Sigmoid colon (tissue), 7 donors: ENCODE data around the gene DCUN1D2. TPM values are rescaled to one million over a fixed set of nuclear protein-coding genes. Genes with fewer than 3 reads are reported as not detected.

Experiments
- DNase-seq: peaks from one replicate; pipeline ENCODE4 v3.0.0-alpha.2; 2019
- H3K27ac ChIP-seq, 4 donors: fragments of 200-600 bp; sonication (generic); one replicate each; pipeline ENCODE4 v1.5.1; 2016 to 2019; ENCODE audit warnings: mild to moderate bottlenecking in 1 of 4
- H3K27me3 ChIP-seq, 3 donors: fragments of 200-600 bp; sonication (generic); one replicate each; pipeline ENCODE4 v1.5.1; 2019; ENCODE audit warnings: mild to moderate bottlenecking in 1 of 3
- H3K36me3 ChIP-seq, 4 donors: fragments of 200-600 bp; sonication (generic); one replicate each; pipeline ENCODE4 v1.5.1; 2016 to 2019
- H3K4me1 ChIP-seq, 4 donors: fragments of 200-600 bp; sonication (generic); one replicate each; pipeline ENCODE4 v1.5.1; 2017 to 2019
- H3K4me3 ChIP-seq, 4 donors: fragments of 200-600 bp; sonication (generic); one replicate each; pipeline ENCODE4 v1.5.1; 2017 to 2019; ENCODE audit warnings: mild to moderate bottlenecking in 2 of 4, moderate library complexity in 1 of 4
- H3K9me3 ChIP-seq, 4 donors: fragments of 200-600 bp in 3 of 4; sonication (generic) in 3 of 4; one replicate each; pipeline versions ENCODE4 v1.5.1 to v1.6.1; 2013 to 2019
- EP300 ChIP-seq, 4 donors: sonication (generic); formaldehyde crosslinking; IDR thresholded peaks; one replicate each; pipeline ENCODE4 v1.6.1; 2017; ENCODE audit warnings: antibody characterized with exemption in 4 of 4
- POLR2A ChIP-seq, 2 donors: fragments of 450-650 bp; IDR thresholded peaks; one replicate each; pipeline ENCODE4 v1.6.1; 2016; ENCODE audit warnings: antibody characterized with exemption in 2 of 2, mild to moderate bottlenecking in 2 of 2, moderate library complexity in 2 of 2
- POLR2AphosphoS5 ChIP-seq, 4 donors: sonication (generic); formaldehyde crosslinking; IDR thresholded peaks; one replicate each; pipeline ENCODE4 v1.6.1; 2017; ENCODE audit warnings: antibody characterized with exemption in 4 of 4
- WGBS, 2 donors: extraction: QIAGEN DNeasy Blood & Tissue Kit; methylation state at CpG; one replicate each; pipeline ENCODE4 v1.1.7; 2013; 5-methylcytosine and 5-hydroxymethylcytosine counted together
- intact Hi-C: fragments of 100-400 bp; cut with DNase I; formaldehyde crosslinking; loops from one replicate; pipeline ENCODE4 v1.15.1; 2023
- polyA plus RNA-seq, 3 donors: library from polyadenylated mRNA; stranded (reverse); fragments of 200-250 nt; gene quantifications; one replicate each; pipeline ENCODE4 v1.2.3, GENCODE V29; 2013
- total RNA-seq, 4 donors: library from RNA; depleted of rRNA; stranded (reverse); fragments of >200 nt; gene quantifications; one replicate each; pipeline ENCODE4 v1.1.0, GENCODE V29; 2016
- TF ChIP-seq, protein P1 (sequence below), 4 experiments: fragments of 450-650 bp in 3 of 4; fragments of 200-600 bp in 1 of 4; IDR thresholded peaks; one replicate each; pipeline ENCODE4 v1.5.1; 2016 to 2019; ENCODE audit warnings: antibody characterized with exemption in 4 of 4, mild to moderate bottlenecking in 3 of 4, moderate library complexity in 2 of 4
- donor health status: healthy with polysubstance abuse.
- donor health status: Bipolar disorder and iron deficiency.
- donor health status: healthy.

Gene DCUN1D2
- total and polyA plus RNA-seq, 7 donors: 6.6 to 33.0 (median 20.6) TPM

GRCh38 chr13:113495494-113496210, 5.1 kb upstream of the DCUN1D2 start:
- Histone ChIP-seq H3K27me3 (no peaks in the 10 kb centered on the region), H3K9me3 (no peaks in the 10 kb centered on the region), H3K4me1 (peaks cover 0 to 61% (median 50%) of the 10 kb centered on the region in 4 donors), H3K36me3 (peaks cover 19 to 42% (median 25%) of the 10 kb centered on the region in 4 donors), H3K27ac (peak overlapping the region; percentile 33 to 94 (median 74)), H3K4me3 (peak overlapping the region in 3 of 4 donors; percentile 9 to 18 (median 10))
- DNase-seq: no peak
- WGBS, 2 donors: 78 to 91% methylated on average over 26 of the region's 26 CpGs
- intact Hi-C loops: no loop called here
- TF ChIP-seq, protein P1, sequence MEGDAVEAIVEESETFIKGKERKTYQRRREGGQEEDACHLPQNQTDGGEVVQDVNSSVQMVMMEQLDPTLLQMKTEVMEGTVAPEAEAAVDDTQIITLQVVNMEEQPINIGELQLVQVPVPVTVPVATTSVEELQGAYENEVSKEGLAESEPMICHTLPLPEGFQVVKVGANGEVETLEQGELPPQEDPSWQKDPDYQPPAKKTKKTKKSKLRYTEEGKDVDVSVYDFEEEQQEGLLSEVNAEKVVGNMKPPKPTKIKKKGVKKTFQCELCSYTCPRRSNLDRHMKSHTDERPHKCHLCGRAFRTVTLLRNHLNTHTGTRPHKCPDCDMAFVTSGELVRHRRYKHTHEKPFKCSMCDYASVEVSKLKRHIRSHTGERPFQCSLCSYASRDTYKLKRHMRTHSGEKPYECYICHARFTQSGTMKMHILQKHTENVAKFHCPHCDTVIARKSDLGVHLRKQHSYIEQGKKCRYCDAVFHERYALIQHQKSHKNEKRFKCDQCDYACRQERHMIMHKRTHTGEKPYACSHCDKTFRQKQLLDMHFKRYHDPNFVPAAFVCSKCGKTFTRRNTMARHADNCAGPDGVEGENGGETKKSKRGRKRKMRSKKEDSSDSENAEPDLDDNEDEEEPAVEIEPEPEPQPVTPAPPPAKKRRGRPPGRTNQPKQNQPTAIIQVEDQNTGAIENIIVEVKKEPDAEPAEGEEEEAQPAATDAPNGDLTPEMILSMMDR (IDR thresholded peaks at IDR 0.05): no peak
- no peak for TF ChIP-seq POLR2A (IDR thresholded peaks at IDR 0.05)
- TF ChIP-seq EP300 (IDR thresholded peaks at IDR 0.05): no peak
- TF ChIP-seq POLR2AphosphoS5 (IDR thresholded peaks at IDR 0.05): no peak

DNA sequence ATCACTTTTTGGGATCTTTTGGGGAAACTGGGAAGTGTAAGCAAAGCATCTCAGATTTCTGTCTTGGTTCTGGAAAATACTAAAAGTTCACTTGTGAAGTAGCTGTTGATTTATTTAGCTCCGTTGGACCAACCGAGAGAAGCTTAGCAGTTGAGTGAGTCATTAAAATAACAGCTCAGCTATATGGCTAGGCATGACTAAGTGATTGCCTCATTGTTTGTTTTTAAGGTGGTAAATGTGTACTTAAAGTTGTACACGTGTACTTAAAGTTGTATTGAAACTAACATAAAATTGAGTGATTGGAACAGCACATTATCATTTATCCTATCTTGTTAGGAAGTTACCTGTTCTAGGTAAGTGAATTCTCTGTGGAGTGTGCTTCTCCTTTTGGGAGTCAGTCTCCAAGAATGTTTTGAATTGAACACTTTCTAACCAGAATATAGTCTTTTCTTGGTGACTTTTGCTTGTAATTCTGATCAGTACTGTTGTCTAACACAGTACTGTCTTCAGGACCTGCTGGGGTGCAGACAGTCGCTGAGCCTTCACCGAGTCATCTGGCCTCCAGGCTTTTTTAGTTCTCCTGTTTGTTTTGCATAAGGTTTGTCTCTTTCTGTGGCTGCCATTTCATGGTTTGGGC, 2.9 kb upstream of the DCUN1D2 start:
- peak overlapping the region; percentile 60 to 94 (median 77) for H3K27ac ChIP-seq
- H3K4me1 ChIP-seq: peaks cover 0 to 76% (median 64%) of the 10 kb centered on the region in 4 donors
- H3K4me3 ChIP-seq: no peak overlapping the region
- no peaks in the 10 kb centered on the region for H3K27me3 ChIP-seq
- WGBS, 2 donors: 6 to 31% methylated on average over 5 of the region's 5 CpGs
- intact Hi-C loops: loop anchor here (5.0 kb wide), 2 partner anchors 39 to 286 kb away; partner anchors contain the start of genes CUL4A and PCID2
- H3K9me3 ChIP-seq: no peaks in the 10 kb centered on the region
- TF ChIP-seq POLR2A (IDR thresholded peaks at IDR 0.05): no peak
- TF ChIP-seq POLR2AphosphoS5 (IDR thresholded peaks at IDR 0.05): peak in 3 of 4 donors; percentile 29 to 69 (median 30)
- H3K36me3 ChIP-seq: peaks cover 0 to 20% (median 5%) of the 10 kb centered on the region in 4 donors
- no peak for DNase-seq

GRCh38 chr13:113491982-113492381, 1.5 kb upstream of the DCUN1D2 start:
- TF ChIP-seq, protein P1 (IDR thresholded peaks at IDR 0.05): no peak
- no peak for DNase-seq
- Histone ChIP-seq H3K4me3 (peak overlapping the region; percentile 88 to 94 (median 92)), H3K27ac (peak overlapping the region; percentile 87 to 95 (median 93)), H3K36me3 (peaks cover 0 to 8% (median 2%) of the 10 kb centered on the region in 4 donors), H3K4me1 (peaks cover 0 to 84% (median 62%) of the 10 kb centered on the region in 4 donors), H3K9me3 (no peaks in the 10 kb centered on the region), H3K27me3 (no peaks in the 10 kb centered on the region)
- intact Hi-C loops: loop anchor here (2.0 to 5.0 kb wide), 3 partner anchors 37 to 285 kb away; partner anchors contain the start of genes CUL4A and PCID2
- WGBS, 2 donors: 86 to 88% methylated on average over 9 of the region's 9 CpGs

GRCh38 chr13:113491418-113491883, 940 bp upstream of the DCUN1D2 start:
- peak in 1 of 4 donors; percentile 10 for TF ChIP-seq POLR2AphosphoS5 (IDR thresholded peaks at IDR 0.05)
- TF ChIP-seq, protein P1 (IDR thresholded peaks at IDR 0.05): no peak
- TF ChIP-seq POLR2A (IDR thresholded peaks at IDR 0.05): no peak
- no peak for TF ChIP-seq EP300 (IDR thresholded peaks at IDR 0.05)

More at GRCh38 chr13:113491418-113491883, 940 bp upstream of the DCUN1D2 start:
- H3K4me3 ChIP-seq: peak overlapping the region; percentile 88 to 94 (median 92)
- no peaks in the 10 kb centered on the region for H3K9me3 ChIP-seq
- H3K27ac ChIP-seq: peak overlapping the region; percentile 87 to 95 (median 93)
- DNase-seq: no peak
- 7 to 11% methylated on average over 22 of the region's 22 CpGs for WGBS, 2 donors
- no peaks in the 10 kb centered on the region for H3K27me3 ChIP-seq
- H3K4me1 ChIP-seq: peaks cover 0 to 84% (median 65%) of the 10 kb centered on the region in 4 donors
- peaks cover 0 to 2% (median 0%) of the 10 kb centered on the region in 4 donors for H3K36me3 ChIP-seq
- intact Hi-C loops: loop anchor here (2.0 to 5.0 kb wide), 3 partner anchors 37 to 284 kb away; partner anchors contain the start of genes CUL4A and PCID2
